Measurements from ENCODE around the gene HOXC9.

The HOXC9 gene

GRCh38 chr12:53963434-53964314, 36.3 kb upstream of the HOXC9 start:
- DNase-seq (ENCODE audit: low read depth) = peak; percentile 49

DNA sequence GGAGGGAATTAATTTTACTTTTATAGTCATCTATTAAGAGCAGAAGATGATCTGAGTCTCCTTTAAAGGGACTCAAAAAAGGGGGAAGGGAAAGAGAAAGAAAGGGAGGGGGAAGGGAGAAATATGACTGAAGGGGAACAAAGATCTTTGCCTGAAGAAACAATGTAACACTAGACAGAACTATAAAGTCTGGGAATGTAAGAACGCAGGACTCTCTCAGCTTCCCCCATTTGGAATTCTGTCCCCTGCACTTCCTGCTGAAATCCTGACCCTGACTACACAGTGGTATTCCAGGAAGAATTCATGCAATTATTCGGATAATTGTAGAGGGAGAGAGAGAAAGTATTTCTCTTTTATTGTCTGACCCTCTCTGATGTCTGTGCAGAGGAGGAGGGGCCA, 35.6 kb upstream of the HOXC9 start:
- peak; percentile 20 for DNase-seq (ENCODE audit: low read depth)

DNA sequence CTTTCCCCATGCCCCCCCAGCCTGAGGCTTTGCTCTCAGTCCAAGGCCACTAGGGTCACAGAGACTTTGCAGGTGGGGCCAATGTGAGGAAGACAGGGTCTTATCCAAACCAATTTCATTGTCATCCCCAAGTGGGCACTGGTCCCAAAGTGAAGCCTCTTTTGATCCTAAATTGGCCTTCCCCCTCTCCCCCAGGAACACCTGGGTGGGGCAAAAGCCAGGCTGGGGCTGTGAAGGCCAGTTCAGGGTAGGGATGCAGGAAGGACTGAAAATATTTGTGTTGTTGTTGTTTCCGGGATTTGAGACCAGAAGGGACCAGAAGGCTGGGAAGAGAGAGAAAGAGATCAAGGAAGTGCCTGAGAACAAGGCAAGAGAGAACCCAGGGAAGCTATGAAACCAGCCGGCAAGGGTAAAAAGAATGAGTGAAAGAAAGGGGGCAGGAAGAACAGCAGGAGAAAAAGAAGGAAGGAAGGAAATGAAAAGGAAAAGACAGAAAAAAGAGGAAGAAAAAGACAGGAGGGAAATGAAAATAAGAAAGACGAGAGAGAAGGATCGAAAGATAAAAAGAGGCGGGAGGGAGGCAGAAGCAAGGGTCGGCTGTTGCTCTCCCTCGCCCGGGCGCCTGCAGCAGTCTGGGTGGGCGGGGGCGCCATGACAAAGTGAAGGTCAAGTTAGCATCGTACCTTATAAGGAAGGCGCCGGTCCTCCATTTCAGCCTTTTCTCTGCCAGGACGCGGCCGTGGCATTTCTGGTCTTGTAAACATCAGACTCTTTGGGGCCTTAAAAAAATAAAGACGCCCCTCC, 34.5 kb upstream of the HOXC9 start:
- peak; percentile 75 for DNase-seq (ENCODE audit: low read depth)

DNA sequence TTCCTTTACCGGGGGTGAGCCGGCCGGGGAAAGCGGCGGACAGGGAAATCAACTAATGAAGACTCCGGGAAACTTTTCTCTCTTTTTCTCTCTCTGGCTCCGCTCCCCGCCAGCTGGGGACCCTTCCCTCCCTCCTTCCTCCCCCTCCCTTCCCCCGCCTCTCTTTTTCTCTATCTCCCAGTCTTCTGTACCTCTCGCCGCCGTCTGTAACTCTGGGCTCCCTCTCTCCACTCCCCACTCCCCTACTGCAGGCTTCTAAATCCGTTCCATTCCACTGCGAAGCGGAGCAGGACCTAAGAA, 33.9 kb upstream of the HOXC9 start:
- DNase-seq (ENCODE audit: low read depth) = no peak

GRCh38 chr12:53966385-53967133, 33.4 kb upstream of the HOXC9 start:
- DNase-seq (ENCODE audit: low read depth) = peak; percentile 58

DNA sequence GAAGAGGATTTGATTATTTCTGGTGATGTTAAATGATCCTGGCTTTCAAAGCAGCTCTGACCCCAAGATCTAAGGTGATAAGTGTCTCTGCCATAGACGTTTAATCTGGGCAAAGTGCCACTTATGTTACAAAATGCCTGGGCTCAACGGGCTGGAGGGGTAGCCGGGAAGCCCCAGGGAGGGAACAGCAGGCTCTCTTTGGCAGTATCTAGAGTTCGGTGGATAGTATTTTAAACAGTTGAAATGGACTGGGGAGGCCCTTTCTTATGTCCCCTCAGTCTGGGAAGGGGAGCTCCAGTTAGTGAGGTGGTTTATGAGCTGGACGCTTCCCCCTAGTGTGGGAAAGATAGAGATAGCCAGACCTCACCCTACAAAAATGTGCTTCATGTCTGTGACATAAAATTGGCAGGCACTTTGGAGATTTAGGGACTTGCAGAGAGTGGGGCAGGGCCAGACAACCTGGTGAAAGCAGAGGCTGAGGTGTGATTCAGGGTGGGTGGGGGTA, 32.5 kb upstream of the HOXC9 start:
- peak; percentile 51 for DNase-seq (ENCODE audit: low read depth)

- DNase-seq (ENCODE audit: low read depth) = peak; percentile 58
Measured at GRCh38 chr12:53968214-53969127, 31.5 kb upstream of the HOXC9 start.

DNA sequence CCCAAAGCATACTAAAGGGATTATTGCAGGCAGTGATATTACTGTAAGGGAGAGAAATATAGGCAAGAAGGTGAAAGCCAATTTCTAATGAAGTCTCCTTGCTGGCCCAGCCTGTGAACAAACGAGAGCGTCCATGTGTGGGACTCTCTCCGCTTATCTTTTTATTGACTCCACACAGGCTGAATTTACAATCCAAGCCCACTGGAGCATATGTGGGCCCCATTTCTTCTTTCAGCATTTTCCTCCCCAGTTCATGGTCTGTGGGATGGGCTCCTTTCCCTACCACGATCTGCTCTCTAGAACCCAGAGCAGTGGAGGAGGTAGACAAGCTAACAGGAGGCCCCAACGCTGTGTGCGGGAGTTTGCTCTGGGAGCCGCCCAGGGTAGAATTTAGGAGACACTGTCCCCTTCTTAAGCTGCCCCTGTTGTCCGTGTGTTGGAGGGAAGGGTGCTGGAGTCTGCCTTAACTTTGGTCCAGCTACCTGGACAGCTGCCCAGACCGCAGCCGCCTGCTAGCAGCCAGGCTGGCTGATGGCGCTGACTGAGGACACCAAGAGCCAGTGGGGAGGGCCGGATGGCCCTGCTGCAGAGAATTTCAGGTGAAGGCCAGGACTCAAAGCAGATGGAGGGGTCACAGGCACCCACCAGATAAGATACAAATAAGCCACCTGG, 30.2 kb upstream of the HOXC9 start:
- DNase-seq (ENCODE audit: low read depth) = no peak

DNA sequence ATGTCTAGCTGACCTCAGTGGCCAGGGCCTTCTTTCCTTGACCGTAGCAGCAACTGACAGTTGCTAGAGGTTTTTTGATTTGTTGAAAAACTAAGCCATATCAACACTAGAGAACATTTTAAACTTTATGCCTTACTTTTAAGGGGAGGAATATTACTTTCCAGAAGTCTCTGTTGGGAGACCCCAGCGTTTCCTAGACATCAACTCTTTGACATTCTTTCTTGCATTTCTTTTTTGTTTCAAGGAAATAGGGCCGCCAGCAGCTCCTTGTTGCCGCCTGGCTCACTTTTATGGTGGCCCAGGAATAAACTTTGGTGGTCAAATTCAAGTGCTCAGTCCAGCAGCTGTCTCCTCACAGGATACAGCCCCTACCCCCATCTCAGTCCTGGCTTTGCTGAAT, 29.5 kb upstream of the HOXC9 start:
- DNase-seq (ENCODE audit: low read depth) = no peak

GRCh38 chr12:53971129-53971528, 28.8 kb upstream of the HOXC9 start:
- DNase-seq (ENCODE audit: low read depth) = no peak

- DNase-seq (ENCODE audit: low read depth) = no peak
Measured at GRCh38 chr12:53971686-53972085, 28.3 kb upstream of the HOXC9 start.

- peak; percentile 75 for DNase-seq (ENCODE audit: low read depth)
Measured at GRCh38 chr12:53972152-53972702, 27.7 kb upstream of the HOXC9 start.

- peak; percentile 49 for DNase-seq (ENCODE audit: low read depth)
Measured at GRCh38 chr12:53972722-53973235, 27.2 kb upstream of the HOXC9 start, which contains the start of gene HOXC11. HOXC11 (plus strand) TSS chr12:53973126; CDS start chr12:53973242, 116 bp downstream.

GRCh38 chr12:53973236-53974042, 26.5 kb upstream of the HOXC9 start:
- peak; percentile 73 for DNase-seq (ENCODE audit: low read depth)

GRCh38 chr12:53974084-53975063, 25.6 kb upstream of the HOXC9 start, which contains the start of gene HOTAIR:
HOTAIR (minus strand) TSS chr12:53974954.
- peak; percentile 85 for DNase-seq (ENCODE audit: low read depth)

- DNase-seq (ENCODE audit: low read depth) = peak; percentile 59
Measured at GRCh38 chr12:53975064-53975471, 24.9 kb upstream of the HOXC9 start.

DNA sequence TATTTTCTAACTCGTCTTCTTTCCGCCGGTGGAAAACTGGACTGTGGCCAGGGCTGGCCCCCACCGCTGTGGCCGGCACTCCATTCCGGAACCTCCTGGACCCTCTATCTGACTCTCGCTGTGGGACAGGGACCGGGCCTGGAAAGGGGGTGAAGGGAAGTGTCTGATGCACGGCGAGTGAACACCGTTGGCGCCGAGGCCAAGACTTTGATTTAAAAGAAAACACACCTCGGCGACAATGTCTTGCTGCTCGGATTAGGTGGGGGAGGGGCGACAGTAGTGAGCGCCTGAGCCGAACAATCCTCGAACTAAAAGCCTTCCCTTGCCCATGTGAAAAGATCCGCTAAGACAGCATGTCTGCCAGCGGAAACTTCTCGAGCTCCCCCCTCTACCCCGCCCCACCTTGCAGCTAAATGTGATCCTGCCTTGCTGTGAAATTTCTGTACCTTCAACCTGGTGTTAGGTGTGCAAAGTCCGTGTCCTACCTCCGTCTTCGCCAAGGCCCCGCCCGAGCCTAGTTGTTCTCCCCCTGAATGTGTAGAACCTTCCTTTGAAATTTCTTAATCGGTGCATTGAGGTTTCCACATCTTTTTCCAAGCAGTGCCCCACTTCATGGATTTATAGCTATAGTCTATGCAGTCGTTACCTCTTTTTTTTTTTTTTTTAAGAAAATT, 24.3 kb upstream of the HOXC9 start:
- DNase-seq (ENCODE audit: low read depth) = peak; percentile 28

Data from ELR (cell line).